Right lobe of liver (tissue), 6 donors: ENCODE measurements around the gene HOXB3. TPM values are rescaled to one million over a fixed set of nuclear protein-coding genes. Genes with fewer than 3 reads are reported as not detected.
A peak's percentile ranks its signal among the peaks of the same experiment; 100 is the strongest.

Experiments used
- ATAC-seq, 4 donors: fragments of 200-7000 bp; cut with Tn5 transposase; one replicate each; pipeline ENCODE4 v1.9.1; 2020; ENCODE audit warnings: mild to moderate bottlenecking in 4 of 4, moderate library complexity in 4 of 4
- DNase-seq, 3 donors: peaks; one replicate each; pipeline ENCODE4 v3.0.0-alpha.2; 2020
- H3K27ac ChIP-seq, 3 donors: fragments of 200-600 bp; one replicate each; pipeline ENCODE4 v1.8.0; 2022
- H3K27me3 ChIP-seq, 2 donors: fragments of 200-600 bp; one replicate each; pipeline ENCODE4 v1.8.0; 2022
- H3K36me3 ChIP-seq, 4 donors: fragments of 200-600 bp; sonication (generic) in 1 of 4; one replicate each; pipeline versions ENCODE4 v1.5.1 to v1.8.0; 2017 to 2022; ENCODE audit warnings: control low read depth in 1 of 4
- H3K4me1 ChIP-seq, 4 donors: fragments of 200-600 bp; sonication (generic) in 1 of 4; one replicate each; pipeline versions ENCODE4 v1.5.1 to v1.8.0; 2017 to 2022; ENCODE audit warnings: control low read depth in 1 of 4
- H3K4me3 ChIP-seq, 3 donors: fragments of 200-600 bp; one replicate each; pipeline ENCODE4 v1.8.0; 2022
- H3K9me3 ChIP-seq, 4 donors: fragments of 200-600 bp; sonication (generic) in 1 of 4; one replicate each; pipeline versions ENCODE4 v1.5.1 to v1.8.0; 2017 to 2022; ENCODE audit warnings: control low read depth in 1 of 4
- CTCF ChIP-seq, 4 donors: fragments of 200-600 bp in 3 of 4; fragments of 450-650 bp in 1 of 4; IDR thresholded peaks; one replicate each; pipeline versions ENCODE4 v1.5.1 to v1.8.0; 2016 to 2022; ENCODE audit warnings: antibody characterized with exemption in 4 of 4, mild to moderate bottlenecking in 2 of 4
- POLR2A ChIP-seq: fragments of 450-650 bp; IDR thresholded peaks from one replicate; pipeline ENCODE4 v1.6.1; 2017; ENCODE audit warnings: antibody characterized with exemption, mild to moderate bottlenecking
- WGBS: methylation state at CpG from one replicate; pipeline ENCODE4 v1.1.6; 2018; ENCODE audit warnings: low coverage, low lambda C conversion rate; ENCODE audit not compliant: insufficient coverage; ENCODE audit errors: missing lambda C conversion rate; 5-methylcytosine and 5-hydroxymethylcytosine counted together
- intact Hi-C, 2 donors: fragments of 100-400 bp; cut with DNase I; formaldehyde crosslinking; loops; one replicate each; pipeline versions ENCODE4 v1.11.2 to v1.14.1; 2022
- total RNA-seq, 6 experiments: library from RNA; depleted of rRNA in 2 of 6; stranded (reverse); fragments of >200 nt in 2 of 6; fragmentation: NEBNext Ultra II Directional in 3 of 6; extraction: Animal tissue kit (Norgen Biotek cat#: 25700) in 3 of 6; gene quantifications; one replicate each; pipeline versions ENCODE4 v1.1.0 to v1.2.4, GENCODE V29; 2016 to 2023
- donor health status: DM: no; HTN: yes; CAD: no.
- donor health status: DM: no; HTN: no; CAD: no.
- donor health status: DM: no; HTN: no; CAD: no.
- donor health status: DM: no; HTN: yes; CAD: no.
- donor health status: DM: no; HTN: yes; CAD: no.

The HOXB3 gene
- total RNA-seq, 6 experiments from 2014 or later = 0.99 to 3.2 (median 2.6) TPM

- no peaks in the 10 kb centered on the region for H3K36me3 ChIP-seq
- ATAC-seq = peak in 2 of 4 donors; percentile 6 to 45
- TF ChIP-seq CTCF (IDR thresholded peaks at IDR 0.05) = no peak
- H3K4me3 ChIP-seq = no peak overlapping the region
- 10% methylated on average over 23 of the region's 35 CpGs for WGBS
- peaks cover 6 to 71% of the 10 kb centered on the region in 2 donors for H3K27me3 ChIP-seq
- H3K4me1 ChIP-seq = peaks cover 0 to 23% (median 0%) of the 10 kb centered on the region in 4 donors
- no peak overlapping the region for H3K27ac ChIP-seq
- H3K9me3 ChIP-seq = no peaks in the 10 kb centered on the region
- no peak for DNase-seq
- intact Hi-C loops = no loop called here
Measured at GRCh38 chr17:48601539-48602425, 11.7 kb upstream of the HOXB3 start.

- Histone ChIP-seq H3K9me3 (no peaks in the 10 kb centered on the region), H3K27me3 (peaks cover 6 to 65% of the 10 kb centered on the region in 2 donors), H3K4me1 (peaks cover 0 to 23% (median 0%) of the 10 kb centered on the region in 4 donors), H3K4me3 (no peak overlapping the region), H3K36me3 (no peaks in the 10 kb centered on the region), H3K27ac (no peak overlapping the region)
- DNase-seq = no peak
- intact Hi-C loops = no loop called here
- no peak for ATAC-seq
- TF ChIP-seq POLR2A (no peak), CTCF (IDR thresholded peaks at IDR 0.05) (no peak)
- 26% methylated on average over 4 of the region's 4 CpGs for WGBS
Measured at GRCh38 chr17:48601207-48601538, 11.1 kb upstream of the HOXB3 start.

GRCh38 chr17:48600244-48601098, 10.4 kb upstream of the HOXB3 start:
- no peak for ATAC-seq
- 53% methylated on average over 10 of the region's 17 CpGs for WGBS
- intact Hi-C loops = no loop called here
- peaks cover 0 to 23% (median 0%) of the 10 kb centered on the region in 4 donors for H3K4me1 ChIP-seq
- H3K9me3 ChIP-seq = no peaks in the 10 kb centered on the region
- no peak for DNase-seq
- no peaks in the 10 kb centered on the region for H3K36me3 ChIP-seq
- TF ChIP-seq POLR2A (no peak), CTCF (IDR thresholded peaks at IDR 0.05) (no peak)
- H3K4me3 ChIP-seq = no peak overlapping the region
- peaks cover 4 to 59% of the 10 kb centered on the region in 2 donors for H3K27me3 ChIP-seq
- H3K27ac ChIP-seq = no peak overlapping the region

GRCh38 chr17:48599354-48599753, 9.3 kb upstream of the HOXB3 start:
- Histone ChIP-seq H3K9me3 (no peaks in the 10 kb centered on the region), H3K27me3 (peaks cover 0 to 49% of the 10 kb centered on the region in 2 donors), H3K36me3 (no peaks in the 10 kb centered on the region), H3K4me1 (peaks cover 0 to 23% (median 0%) of the 10 kb centered on the region in 4 donors), H3K4me3 (no peak overlapping the region), H3K27ac (no peak overlapping the region)
- no peak for DNase-seq
- ATAC-seq = no peak
- intact Hi-C loops = no loop called here
- 60% methylated on average over 5 of the region's 5 CpGs for WGBS
- TF ChIP-seq POLR2A = no peak
- no peak for TF ChIP-seq CTCF (IDR thresholded peaks at IDR 0.05)
